Adrenal gland (tissue), 5 donors: ENCODE measurements around the gene FLYWCH2.

Experiments
- CTCF ChIP-seq, 6 experiments: fragments of 450-650 bp in 4 of 6; fragments of 200-600 bp in 2 of 6; sonication (generic) in 1 of 6; IDR thresholded peaks; 1 replicate in 5 of 6; 2 replicates in 1 of 6; pipeline versions ENCODE4 v1.5.1 to v1.8.0; 2016 to 2021; ENCODE audit warnings: antibody characterized with exemption in 6 of 6, mild to moderate bottlenecking in 2 of 6, moderate library complexity in 1 of 6
- POLR2A ChIP-seq, 2 donors: fragments of 450-650 bp; IDR thresholded peaks; one replicate each; pipeline ENCODE4 v1.6.1; 2017; ENCODE audit warnings: antibody characterized with exemption in 2 of 2, mild to moderate bottlenecking in 2 of 2, moderate library complexity in 1 of 2
- donor health status: DM: no; HTN: no; CAD: no.

GRCh38 chr16:2912330-2913199 lies 29.6 kb downstream of the FLYWCH2 start:
- no peak for TF ChIP-seq CTCF (IDR thresholded peaks at IDR 0.05)
- peak in 1 of 2 donors; percentile 63 for TF ChIP-seq POLR2A (IDR thresholded peaks at IDR 0.05)
